Measurements from ENCODE around the gene SETMAR. TPM values are rescaled to one million over a fixed set of nuclear protein-coding genes. Genes with fewer than 3 reads are reported as not detected.

SETMAR gene
- polyA plus RNA-seq, 3 donors: 3.1 to 7.2 (median 3.5) TPM

GRCh38 chr3:4271834-4272233 is 31.3 kb upstream of the SETMAR start:
- no peaks in the 10 kb centered on the region for H4K20me1 ChIP-seq (ENCODE audit: insufficient read depth, low read length)

DNA sequence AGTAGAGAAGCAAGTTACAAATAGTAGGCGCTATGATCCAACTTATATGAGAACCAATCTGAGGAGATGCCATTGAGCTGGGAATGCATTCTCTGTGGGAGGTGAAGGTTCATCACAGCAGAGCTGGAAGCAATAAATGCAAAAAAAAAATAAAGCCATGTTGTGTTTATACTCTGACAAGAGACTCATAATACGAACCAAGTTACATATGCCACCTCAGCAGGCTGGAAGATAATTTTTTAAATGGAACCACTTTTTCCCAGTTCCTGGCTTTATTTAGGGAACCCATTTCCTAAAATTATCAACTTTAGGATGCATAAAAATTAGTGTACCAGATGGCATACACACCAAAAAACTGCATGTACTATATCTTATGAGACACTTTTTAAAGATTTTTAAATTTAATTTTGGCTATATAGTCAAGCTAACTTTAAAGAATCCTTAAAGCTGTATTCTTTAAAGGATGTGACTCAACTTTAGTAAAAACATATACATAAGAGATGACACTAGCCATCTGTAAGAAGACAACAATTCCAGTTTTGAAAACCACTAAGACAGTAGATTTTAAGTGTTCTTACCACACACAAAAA is 23.6 kb upstream of the SETMAR start:
- H3K27ac Mint-ChIP-seq: no peak overlapping the region
- Histone ChIP-seq H4K20me1 (ENCODE audit: insufficient read depth, low read length) (no peaks in the 10 kb centered on the region), H3K4me2 (replicated peaks; ENCODE audit: extremely low read depth, low read length, poor library complexity, severe bottlenecking) (no peak overlapping the region), H3K27me3 (ENCODE audit: control insufficient read depth in 2 of 2, insufficient read depth in 2 of 2, low read length in 2 of 2) (no peaks in the 10 kb centered on the region), H3K27ac (ENCODE audit: low read depth in 1 of 2, low read length in 2 of 2) (no peak overlapping the region), H3K36me3 (replicated peaks in 1 of 2; ENCODE audit: control insufficient read depth in 1 of 2, insufficient read depth in 2 of 2, low read length in 2 of 2) (no peaks in the 10 kb centered on the region), H3K4me1 (ENCODE audit: control insufficient read depth in 1 of 2, insufficient read depth in 2 of 2, low read length in 2 of 2) (no peaks in the 10 kb centered on the region), H2AFZ (ENCODE audit: insufficient read depth, low read depth, low read length, poor library complexity, severe bottlenecking) (no peak overlapping the region), H3K9me3 (replicated peaks in 1 of 2; ENCODE audit: control insufficient read depth in 1 of 2, insufficient read depth in 1 of 2, low read length in 2 of 2) (no peaks in the 10 kb centered on the region), H3K4me3 (replicated peaks in 1 of 3; ENCODE audit: low read depth in 2 of 3, low read length in 3 of 3) (no peak overlapping the region), H3K79me2 (ENCODE audit: insufficient read depth, low read length) (no peaks in the 10 kb centered on the region), H3K9ac (ENCODE audit: insufficient read depth, low read length, poor library complexity, severe bottlenecking) (no peak overlapping the region)
- no peaks in the 10 kb centered on the region for H3K4me1 Mint-ChIP-seq
- no peaks in the 10 kb centered on the region for H3K36me3 Mint-ChIP-seq
- intact Hi-C loops (cut with micrococcal nuclease): no loop called here
- DNase-seq: no peak
- H3K27me3 Mint-ChIP-seq (ENCODE audit: low read depth in 3 of 3): no peaks in the 10 kb centered on the region
- WGBS (ENCODE audit: insufficient coverage): no CpG with 5 or more reads among the region's 2 CpGs
- H3K4me3 Mint-ChIP-seq: no peak overlapping the region
- TF ChIP-seq CTCF (IDR thresholded peaks at IDR 0.05): no peak
- H3K9me3 Mint-ChIP-seq: no peaks in the 10 kb centered on the region

More at GRCh38 chr3:4271834-4272233, 31.3 kb upstream of the SETMAR start:
- Histone ChIP-seq H3K9ac (ENCODE audit: insufficient read depth, low read length, poor library complexity, severe bottlenecking) (no peak overlapping the region), H3K9me3 (replicated peaks in 1 of 2; ENCODE audit: control insufficient read depth in 1 of 2, insufficient read depth in 1 of 2, low read length in 2 of 2) (no peaks in the 10 kb centered on the region), H3K36me3 (replicated peaks in 1 of 2; ENCODE audit: control insufficient read depth in 1 of 2, insufficient read depth in 2 of 2, low read length in 2 of 2) (no peaks in the 10 kb centered on the region), H3K79me2 (ENCODE audit: insufficient read depth, low read length) (no peaks in the 10 kb centered on the region), H2AFZ (ENCODE audit: insufficient read depth, low read depth, low read length, poor library complexity, severe bottlenecking) (no peak overlapping the region), H3K4me1 (ENCODE audit: control insufficient read depth in 1 of 2, insufficient read depth in 2 of 2, low read length in 2 of 2) (peaks cover 16 to 18% of the 10 kb centered on the region in 2 donors), H3K4me2 (replicated peaks; ENCODE audit: extremely low read depth, low read length, poor library complexity, severe bottlenecking) (no peak overlapping the region), H3K27me3 (ENCODE audit: control insufficient read depth in 2 of 2, insufficient read depth in 2 of 2, low read length in 2 of 2) (no peaks in the 10 kb centered on the region), H3K27ac (ENCODE audit: low read depth in 1 of 2, low read length in 2 of 2) (no peak overlapping the region), H3K4me3 (replicated peaks in 1 of 3; ENCODE audit: low read depth in 2 of 3, low read length in 3 of 3) (no peak overlapping the region)
- no peaks in the 10 kb centered on the region for H3K36me3 Mint-ChIP-seq
- peak; percentile 59 for TF ChIP-seq CTCF (IDR thresholded peaks at IDR 0.05)
- peaks cover 0 to 3% (median 0%) of the 10 kb centered on the region in 7 donors for H3K9me3 Mint-ChIP-seq
- DNase-seq: no peak
- no peak overlapping the region for H3K4me3 Mint-ChIP-seq
- no peak overlapping the region for H3K27ac Mint-ChIP-seq
- intact Hi-C loops (cut with micrococcal nuclease): no loop called here
- peaks cover 18% of the 10 kb centered on the region for H3K4me1 Mint-ChIP-seq
- H3K27me3 Mint-ChIP-seq (ENCODE audit: low read depth in 3 of 3): no peaks in the 10 kb centered on the region
- WGBS (ENCODE audit: insufficient coverage): 0% methylated on average over 1 of the region's 4 CpGs
